T-helper 17 cell (primary cell): Measurements from ENCODE around the gene ZBP1. TPM values are rescaled to one million over a fixed set of nuclear protein-coding genes. Genes with fewer than 3 reads are reported as not detected.
A peak's percentile ranks its signal among the peaks of the same experiment; 100 is the strongest.
"Not testable (repeated sequence)": the region's sequence is repeated elsewhere in the genome, so short reads cannot be mapped to it uniquely, and the experiment has no call there.

Experiments
- ATAC-seq: fragments of 150-1000 bp; cut with Tn5 transposase; 2 replicates; pipeline ENCODE4 v1.10.0; 2021; ENCODE audit warnings: mild to moderate bottlenecking, moderate library complexity
- DNase-seq, 3 donors: peaks; one replicate each; pipeline versions ENCODE4 v3.0.0 to v3.0.0-alpha.2; 2020 to 2021
- H3K9me3 ChIP-seq: one replicate; pipeline ENCODE4 v1.7.0; 2013; ENCODE audit warnings: low read length, mild to moderate bottlenecking; ENCODE audit not compliant: control insufficient read depth, poor library complexity, severe bottlenecking
- H3K27ac Mint-ChIP-seq: one replicate; pipeline ENCODE4 v1.8.0; 2022; ENCODE audit warnings: mild to moderate bottlenecking, moderate library complexity, mixed read lengths
- H3K27me3 Mint-ChIP-seq: one replicate; pipeline ENCODE4 v1.8.0; 2022; ENCODE audit warnings: mixed read lengths
- H3K36me3 Mint-ChIP-seq: one replicate; pipeline ENCODE4 v1.8.0; 2022; ENCODE audit warnings: low read depth, mixed read lengths
- H3K4me1 Mint-ChIP-seq: one replicate; pipeline ENCODE4 v1.8.0; 2022; ENCODE audit warnings: mild to moderate bottlenecking, mixed read lengths
- H3K4me3 Mint-ChIP-seq: one replicate; pipeline ENCODE4 v1.8.0; 2022; ENCODE audit warnings: mild to moderate bottlenecking, moderate library complexity, mixed read lengths
- total RNA-seq, 4 donors: library from RNA in 2 of 4; stranded (reverse) in 2 of 4; gene quantifications; one replicate each; pipeline ENCODE4 v1.2.3 and lab custom pipeline; 2022 to 2026

The ZBP1 gene
- total RNA-seq, 2 donors from 2014 or later = 38.6 to 41.0 TPM

- Mint-ChIP-seq H3K27ac (no peak overlapping the region), H3K36me3 (no peaks in the 10 kb centered on the region), H3K27me3 (no peaks in the 10 kb centered on the region), H3K4me3 (no peak overlapping the region), H3K4me1 (peaks cover 7% of the 10 kb centered on the region)
- DNase-seq = no peak
- ATAC-seq = no peak
- H3K9me3 ChIP-seq = no peaks in the 10 kb centered on the region
These were observed 27.0 kb upstream of the ZBP1 start for GRCh38 chr20:57647006-57647932.

- no peak overlapping the region for H3K27ac Mint-ChIP-seq
- DNase-seq = no peak
- H3K9me3 ChIP-seq = peaks cover 4% of the 10 kb centered on the region
- no peak for ATAC-seq
- H3K4me1 Mint-ChIP-seq = peaks cover 6% of the 10 kb centered on the region
- no peaks in the 10 kb centered on the region for H3K27me3 Mint-ChIP-seq
- H3K36me3 Mint-ChIP-seq = peaks cover 2% of the 10 kb centered on the region
- no peak overlapping the region for H3K4me3 Mint-ChIP-seq
These were observed 18.6 kb upstream of the ZBP1 start for GRCh38 chr20:57638895-57639236.

- DNase-seq (no peak), ATAC-seq (no peak)
- Mint-ChIP-seq H3K36me3 (peaks cover 2% of the 10 kb centered on the region), H3K4me3 (no peak overlapping the region), H3K27me3 (no peaks in the 10 kb centered on the region), H3K4me1 (peaks cover 8% of the 10 kb centered on the region), H3K27ac (no peak overlapping the region)
- peaks cover 4% of the 10 kb centered on the region for H3K9me3 ChIP-seq
These were observed 18.1 kb upstream of the ZBP1 start for GRCh38 chr20:57638173-57638894.

GRCh38 chr20:57633945-57634491 lies 13.8 kb upstream of the ZBP1 start:
- DNase-seq (no peak), ATAC-seq (peak; percentile 95)
- peaks cover 4% of the 10 kb centered on the region for H3K9me3 ChIP-seq
- Mint-ChIP-seq H3K36me3 (peaks cover 2% of the 10 kb centered on the region), H3K27me3 (no peaks in the 10 kb centered on the region), H3K4me1 (peaks cover 25% of the 10 kb centered on the region), H3K27ac (no peak overlapping the region), H3K4me3 (peak overlapping the region; percentile 19)

- no peaks in the 10 kb centered on the region for H3K27me3 Mint-ChIP-seq
- ATAC-seq = no peak
- H3K4me1 Mint-ChIP-seq = peaks cover 31% of the 10 kb centered on the region
- H3K27ac Mint-ChIP-seq = no peak overlapping the region
- H3K4me3 Mint-ChIP-seq = no peak overlapping the region
- peaks cover 2% of the 10 kb centered on the region for H3K36me3 Mint-ChIP-seq
- H3K9me3 ChIP-seq = peaks cover 4% of the 10 kb centered on the region
- no peak for DNase-seq
These were observed 12.1 kb upstream of the ZBP1 start for GRCh38 chr20:57632286-57632685.

GRCh38 chr20:57630061-57630460 lies 9.8 kb upstream of the ZBP1 start:
- H3K4me1 Mint-ChIP-seq = peaks cover 34% of the 10 kb centered on the region
- ATAC-seq = peak; percentile 27

GRCh38 chr20:57629491-57629901 lies 9.3 kb upstream of the ZBP1 start:
- peaks cover 34% of the 10 kb centered on the region for H3K4me1 Mint-ChIP-seq

More at GRCh38 chr20:57630061-57630460, 9.8 kb upstream of the ZBP1 start:
- H3K4me3 Mint-ChIP-seq = peak overlapping the region; percentile 83
- H3K27ac Mint-ChIP-seq = peak overlapping the region; percentile 90
- no peak for DNase-seq
- peaks cover under 1% of the 10 kb centered on the region for H3K9me3 ChIP-seq
- H3K27me3 Mint-ChIP-seq = no peaks in the 10 kb centered on the region
- H3K36me3 Mint-ChIP-seq = no peaks in the 10 kb centered on the region

GRCh38 chr20:57628962-57629308 lies 8.7 kb upstream of the ZBP1 start:
- peak overlapping the region; percentile 83 for H3K4me3 Mint-ChIP-seq
- peaks cover 28% of the 10 kb centered on the region for H3K4me1 Mint-ChIP-seq
- H3K27ac Mint-ChIP-seq = peak overlapping the region; percentile 90
- not testable (repeated sequence) for H3K9me3 ChIP-seq, H3K27me3 Mint-ChIP-seq, DNase-seq, H3K36me3 Mint-ChIP-seq, ATAC-seq

More at GRCh38 chr20:57629491-57629901, 9.3 kb upstream of the ZBP1 start:
- H3K36me3 Mint-ChIP-seq, H3K27me3 Mint-ChIP-seq, H3K9me3 ChIP-seq, ATAC-seq, DNase-seq: not testable (repeated sequence)
- H3K4me3 Mint-ChIP-seq = peak overlapping the region; percentile 83
- H3K27ac Mint-ChIP-seq = peak overlapping the region; percentile 90

- Mint-ChIP-seq H3K4me3 (peak overlapping the region; percentile 83), H3K27me3 (no peaks in the 10 kb centered on the region), H3K4me1 (peaks cover 25% of the 10 kb centered on the region), H3K36me3 (no peaks in the 10 kb centered on the region), H3K27ac (peak overlapping the region; percentile 90)
- peak; percentile 86 for ATAC-seq
- peak in 1 of 3 donors; percentile 44 for DNase-seq
- H3K9me3 ChIP-seq = no peaks in the 10 kb centered on the region
These were observed 8.1 kb upstream of the ZBP1 start for GRCh38 chr20:57628047-57628961.

GRCh38 chr20:57627339-57627738 lies 7.1 kb upstream of the ZBP1 start:
- Mint-ChIP-seq H3K36me3 (no peaks in the 10 kb centered on the region), H3K4me3 (peak overlapping the region; percentile 28), H3K27me3 (no peaks in the 10 kb centered on the region), H3K4me1 (peaks cover 29% of the 10 kb centered on the region), H3K27ac (peak overlapping the region; percentile 90)
- H3K9me3 ChIP-seq = no peaks in the 10 kb centered on the region
- DNase-seq = no peak
- no peak for ATAC-seq

- Mint-ChIP-seq H3K36me3 (no peaks in the 10 kb centered on the region), H3K27ac (peak overlapping the region; percentile 12), H3K27me3 (no peaks in the 10 kb centered on the region), H3K4me3 (no peak overlapping the region), H3K4me1 (peaks cover 32% of the 10 kb centered on the region)
- H3K9me3 ChIP-seq = no peaks in the 10 kb centered on the region
- no peak for ATAC-seq
- DNase-seq = no peak
These were observed 5.8 kb upstream of the ZBP1 start for GRCh38 chr20:57625978-57626377.

GRCh38 chr20:57625181-57625958 lies 5.1 kb upstream of the ZBP1 start:
- H3K4me1 Mint-ChIP-seq = peaks cover 37% of the 10 kb centered on the region

More at GRCh38 chr20:57625181-57625958, 5.1 kb upstream of the ZBP1 start:
- DNase-seq = no peak
- Mint-ChIP-seq H3K27me3 (no peaks in the 10 kb centered on the region), H3K4me3 (no peak overlapping the region), H3K36me3 (no peaks in the 10 kb centered on the region), H3K27ac (no peak overlapping the region)
- no peak for ATAC-seq
- no peaks in the 10 kb centered on the region for H3K9me3 ChIP-seq
